ENCODE results near the gene CCDC91. TPM values are rescaled to one million over a fixed set of nuclear protein-coding genes. Genes with fewer than 3 reads are reported as not detected.

The CCDC91 gene
- total RNA-seq, 4 donors from 2014 or later: 48.6 to 95.3 (median 52.1) TPM

DNA sequence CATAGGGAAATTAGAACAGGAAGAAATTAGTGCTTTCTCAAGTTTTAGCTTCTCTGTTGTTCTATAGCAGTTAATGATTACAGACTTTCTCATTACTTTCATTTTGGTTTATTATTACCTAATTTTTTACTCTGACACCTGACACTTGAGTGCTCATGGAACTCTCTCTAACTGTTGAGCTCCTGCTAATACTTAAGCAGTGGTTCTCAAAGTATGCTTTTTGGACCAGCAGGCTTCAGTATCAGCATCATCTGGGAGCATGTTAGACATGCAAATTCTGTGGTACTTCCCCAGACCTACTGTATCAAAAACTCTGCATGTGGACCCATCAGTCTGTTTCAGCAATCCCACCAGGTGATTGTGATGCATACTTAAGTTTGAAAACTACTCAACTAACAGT lies 235.3 kb downstream of the CCDC91 start:
- TF ChIP-seq, protein P1, sequence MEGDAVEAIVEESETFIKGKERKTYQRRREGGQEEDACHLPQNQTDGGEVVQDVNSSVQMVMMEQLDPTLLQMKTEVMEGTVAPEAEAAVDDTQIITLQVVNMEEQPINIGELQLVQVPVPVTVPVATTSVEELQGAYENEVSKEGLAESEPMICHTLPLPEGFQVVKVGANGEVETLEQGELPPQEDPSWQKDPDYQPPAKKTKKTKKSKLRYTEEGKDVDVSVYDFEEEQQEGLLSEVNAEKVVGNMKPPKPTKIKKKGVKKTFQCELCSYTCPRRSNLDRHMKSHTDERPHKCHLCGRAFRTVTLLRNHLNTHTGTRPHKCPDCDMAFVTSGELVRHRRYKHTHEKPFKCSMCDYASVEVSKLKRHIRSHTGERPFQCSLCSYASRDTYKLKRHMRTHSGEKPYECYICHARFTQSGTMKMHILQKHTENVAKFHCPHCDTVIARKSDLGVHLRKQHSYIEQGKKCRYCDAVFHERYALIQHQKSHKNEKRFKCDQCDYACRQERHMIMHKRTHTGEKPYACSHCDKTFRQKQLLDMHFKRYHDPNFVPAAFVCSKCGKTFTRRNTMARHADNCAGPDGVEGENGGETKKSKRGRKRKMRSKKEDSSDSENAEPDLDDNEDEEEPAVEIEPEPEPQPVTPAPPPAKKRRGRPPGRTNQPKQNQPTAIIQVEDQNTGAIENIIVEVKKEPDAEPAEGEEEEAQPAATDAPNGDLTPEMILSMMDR (IDR thresholded peaks at IDR 0.05; ENCODE audit: low read depth): no peak

DNA sequence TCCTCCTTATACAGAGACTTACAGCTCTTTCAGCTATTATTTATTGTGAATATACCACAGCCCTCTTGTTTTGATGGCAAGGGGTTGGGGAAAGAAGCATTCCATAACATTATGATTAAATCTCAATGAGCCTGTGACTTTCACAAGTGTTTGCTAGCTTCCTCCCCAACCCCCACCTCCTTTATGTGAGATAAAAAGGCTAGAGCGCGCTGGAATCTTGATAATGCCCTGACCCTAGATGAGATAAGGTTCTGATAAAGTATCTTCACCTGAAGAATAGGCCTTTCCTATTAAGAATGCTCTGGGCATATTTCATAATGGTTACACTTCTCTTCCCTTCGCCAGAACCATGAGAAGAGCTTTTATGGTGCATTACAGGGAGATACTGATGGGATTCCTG lies 236.8 kb downstream of the CCDC91 start:
- TF ChIP-seq, protein P1 (IDR thresholded peaks at IDR 0.05; ENCODE audit: low read depth): no peak

DNA sequence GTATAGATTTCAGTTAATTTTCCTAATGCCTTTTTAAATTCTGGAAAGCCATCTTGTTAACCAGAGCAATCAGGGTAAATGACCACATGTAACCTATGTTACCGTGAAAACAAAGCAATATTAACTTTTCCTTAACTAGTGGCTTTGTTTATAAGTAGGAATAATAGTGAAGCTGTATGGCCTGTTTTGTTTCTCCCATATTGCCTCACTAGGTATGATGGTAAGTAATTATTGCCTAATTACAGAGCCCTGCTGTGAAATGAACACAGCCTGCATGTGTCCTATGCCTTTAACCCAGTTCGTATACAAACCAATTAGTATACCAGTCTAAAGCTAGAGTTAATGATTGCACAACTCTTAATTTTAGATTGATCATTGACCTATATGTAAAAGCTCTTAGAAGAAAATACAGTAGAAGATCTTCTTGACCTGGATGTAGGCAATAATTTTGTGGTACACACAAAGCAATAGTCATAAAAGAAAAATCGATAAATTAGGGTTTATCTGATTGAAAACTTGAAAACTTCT lies 249.9 kb downstream of the CCDC91 start:
- TF ChIP-seq, protein P1 (IDR thresholded peaks at IDR 0.05; ENCODE audit: low read depth): no peak

DNA sequence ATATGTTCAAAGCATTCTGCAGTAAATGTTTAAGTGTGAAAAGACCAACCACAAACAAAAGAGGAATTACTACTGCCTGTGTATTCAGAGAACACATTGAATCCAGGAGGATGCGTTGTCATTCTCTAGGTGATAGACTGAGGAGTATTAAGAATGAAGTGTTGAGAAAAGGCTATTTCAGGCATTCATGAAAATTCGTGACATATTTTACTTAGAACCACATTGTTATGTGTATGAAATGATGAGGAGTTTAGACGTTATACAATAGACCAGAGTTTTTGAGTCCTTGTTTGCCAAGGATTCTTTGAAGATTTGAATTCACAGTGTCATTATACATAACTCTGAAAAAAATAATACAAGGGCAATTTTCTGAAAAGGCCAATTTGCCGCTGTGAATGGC lies 251.8 kb downstream of the CCDC91 start:
- TF ChIP-seq, protein P1 (IDR thresholded peaks at IDR 0.05; ENCODE audit: low read depth): no peak

DNA sequence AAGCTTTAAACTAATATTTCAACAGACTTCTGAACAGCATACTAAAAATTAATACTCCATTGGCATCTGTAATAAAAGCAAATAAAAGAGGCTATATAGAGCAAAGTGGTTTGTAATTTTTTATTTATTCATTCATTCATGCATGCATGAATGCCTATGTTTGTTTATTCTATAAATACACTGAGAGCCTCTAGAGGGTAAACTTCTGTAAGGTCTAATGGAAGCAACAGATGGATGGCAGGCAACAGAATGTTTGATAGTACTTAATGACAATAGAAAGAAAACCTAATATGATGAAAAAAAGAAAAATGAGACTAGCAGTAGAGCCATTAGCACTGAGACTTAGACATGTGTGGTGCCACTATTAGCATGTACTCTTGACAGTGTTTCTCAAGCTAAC lies 253.1 kb downstream of the CCDC91 start:
- TF ChIP-seq, protein P1 (IDR thresholded peaks at IDR 0.05; ENCODE audit: low read depth): no peak

DNA sequence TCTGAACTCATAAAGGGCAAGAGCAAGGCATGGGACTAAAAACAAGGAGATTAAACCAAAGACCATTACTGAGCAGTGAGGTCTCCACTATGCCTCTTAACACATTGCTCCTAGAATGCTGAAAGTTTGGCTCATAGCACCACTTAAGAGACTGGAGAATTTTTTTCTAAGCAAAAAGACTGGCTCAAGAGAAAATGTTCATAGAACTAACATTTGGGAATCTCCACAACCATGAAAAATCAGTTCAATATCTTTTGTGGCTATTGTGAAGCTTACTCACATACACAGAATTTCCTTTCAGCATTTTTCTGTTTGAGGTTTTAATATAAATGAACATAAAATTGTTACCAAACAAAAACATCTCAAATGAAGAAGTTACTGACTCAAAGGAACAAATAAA lies 255.8 kb downstream of the CCDC91 start:
- TF ChIP-seq, protein P1 (IDR thresholded peaks at IDR 0.05; ENCODE audit: low read depth): no peak

DNA sequence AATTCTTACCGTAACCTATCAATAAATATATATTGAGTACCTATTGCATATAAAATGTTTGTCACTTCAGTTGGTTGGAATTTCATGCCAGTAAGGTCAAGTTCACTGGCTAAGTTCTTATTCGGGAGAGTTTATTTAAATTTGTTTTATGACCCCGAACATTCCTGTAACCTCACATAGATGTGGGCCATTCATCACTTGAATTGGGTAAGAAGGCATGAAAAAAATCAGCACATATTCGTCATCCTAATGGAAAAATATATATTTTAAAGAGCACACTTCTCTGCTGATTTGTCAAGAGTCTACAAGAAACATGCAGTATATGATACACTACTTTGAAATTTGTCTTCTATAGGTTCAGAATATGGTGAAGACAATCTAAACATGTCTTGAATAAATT lies 263.4 kb downstream of the CCDC91 start:
- TF ChIP-seq, protein P1 (IDR thresholded peaks at IDR 0.05; ENCODE audit: low read depth): no peak

Measured in subcutaneous adipose tissue (tissue), 4 donors.